Measurements from ENCODE around the gene IFNA10.

GRCh38 chr9:21251190-21251589 is 44.2 kb upstream of the IFNA10 start:
- TF ChIP-seq CTCF (IDR thresholded peaks at IDR 0.05; ENCODE audit: low read depth, low read length) = no peak
- TF ChIP-seq EZH2phosphoT487 (IDR thresholded peaks at IDR 0.05; ENCODE audit: low read depth) = no peak
